ENCODE results near the gene KIFBP. TPM values are rescaled to one million over a fixed set of nuclear protein-coding genes. Genes with fewer than 3 reads are reported as not detected.

The KIFBP gene
- total and polyA plus RNA-seq, 2 donors (not counting 3 experiments of a cell fraction or from before 2014, with no cell fraction given) = 17.6 to 39.8 TPM

- Histone ChIP-seq H3K27ac (ENCODE audit: insufficient read depth, low read depth, low read length) (no peak overlapping the region), H3K4me3 (replicated peaks in 1 of 3; ENCODE audit: insufficient read depth in 1 of 3, low read depth in 1 of 3, low read length in 3 of 3) (no peak overlapping the region), H3K27me3 (ENCODE audit: control insufficient read depth in 2 of 2, insufficient read depth in 2 of 2, low read length in 2 of 2) (no peaks in the 10 kb centered on the region), H3K4me1 (ENCODE audit: control insufficient read depth, extremely low read depth, insufficient read depth, low read length) (no peaks in the 10 kb centered on the region), H4K20me1 (replicated peaks; ENCODE audit: control insufficient read depth, extremely low read depth, insufficient read depth, low read length) (no peaks in the 10 kb centered on the region), H3K9me1 (replicated peaks; ENCODE audit: control insufficient read depth, extremely low read depth, insufficient read depth, low read length) (no peaks in the 10 kb centered on the region), H3K9ac (replicated peaks; ENCODE audit: extremely low read depth, insufficient read depth, low read length) (no peak overlapping the region), H3K79me2 (ENCODE audit: control insufficient read depth, insufficient read depth, low read length) (no peaks in the 10 kb centered on the region), H3K4me2 (ENCODE audit: insufficient read depth, low read length) (no peak overlapping the region), H3K36me3 (ENCODE audit: control insufficient read depth in 2 of 2, extremely low read depth in 1 of 2, insufficient read depth in 2 of 2, low read length in 2 of 2) (no peaks in the 10 kb centered on the region), H2AFZ (ENCODE audit: low read depth, low read length) (no peak overlapping the region), H3K9me3 (replicated peaks; ENCODE audit: control insufficient read depth, insufficient read depth, low read length) (no peaks in the 10 kb centered on the region)
- DNase-seq (ENCODE audit: low read depth, low spot score) (no peak), FAIRE-seq (no peak)
- TF ChIP-seq MYC (IDR thresholded peaks at IDR 0.05; ENCODE audit: low read depth, low read length) = no peak
- TF ChIP-seq POLR2AphosphoS5 (IDR thresholded peaks at IDR 0.05; ENCODE audit: insufficient read depth, low read depth, low read length) = no peak
- no peak for TF ChIP-seq CTCF (IDR thresholded peaks at IDR 0.05; ENCODE audit: extremely low read depth in 1 of 2, insufficient read depth in 1 of 2, low read depth in 1 of 2, low read length in 2 of 2)
- TF ChIP-seq JUN (IDR thresholded peaks at IDR 0.05; ENCODE audit: borderline replicate concordance, insufficient read depth, insufficient read length, low read depth) = no peak
- TF ChIP-seq GATA2 (IDR thresholded peaks at IDR 0.05; ENCODE audit: insufficient read depth, insufficient read length, low read depth, low read length) = no peak
- no peak for TF ChIP-seq MAX (IDR thresholded peaks at IDR 0.05; ENCODE audit: insufficient read depth, insufficient read length)
- TF ChIP-seq FOS (IDR thresholded peaks at IDR 0.05; ENCODE audit: borderline replicate concordance, insufficient read depth, low read length) = no peak
- TF ChIP-seq POLR2A (IDR thresholded peaks at IDR 0.05; ENCODE audit: low read depth, low read length) = no peak
- no peak for TF ChIP-seq EZH2 (IDR thresholded peaks at IDR 0.05; ENCODE audit: borderline replicate concordance, low read depth, low read length, severe bottlenecking)
- BruUV-seq (replicated peaks) = no TSS peak
- POLR2A ChIA-PET = no interaction called here
- dilution Hi-C loops (cut with MboI; ENCODE audit: extremely low pct_ligation_motif_present, low sequenced_read_pairs) (no loop called here), intact Hi-C loops (cut with micrococcal nuclease) (no loop called here)
- CTCF ChIA-PET = no interaction called here
These were observed 53.8 kb downstream of the KIFBP start for GRCh38 chr10:69042417-69042816.

Data from endothelial cell of umbilical vein (primary cell).